Vagina (tissue), 2 donors: Measurements from ENCODE around the gene DGCR8. TPM values are rescaled to one million over a fixed set of nuclear protein-coding genes. Genes with fewer than 3 reads are reported as not detected.

ENCODE experiments used
- DNase-seq, 2 donors: peaks; one replicate each; pipeline ENCODE4 v3.0.0-alpha.2; 2017; ENCODE audit errors: extremely low spot score in 2 of 2
- H3K27ac ChIP-seq: fragments of 200-600 bp; sonication (generic); one replicate; pipeline ENCODE4 v1.5.1; 2019
- H3K27me3 ChIP-seq: fragments of 200-600 bp; sonication (generic); one replicate; pipeline ENCODE4 v1.5.1; 2019
- H3K36me3 ChIP-seq, 2 donors: fragments of 200-600 bp; sonication (generic); one replicate each; pipeline ENCODE4 v1.5.1; 2017 to 2019
- H3K4me1 ChIP-seq: fragments of 200-600 bp; sonication (generic); one replicate; pipeline ENCODE4 v1.5.1; 2019
- H3K4me3 ChIP-seq, 2 donors: fragments of 200-600 bp; sonication (generic); 1 replicate in 1 of 2; 2 replicates in 1 of 2; pipeline ENCODE4 v1.5.1; 2016 to 2019
- H3K9me3 ChIP-seq: fragments of 200-600 bp; sonication (generic); one replicate; pipeline ENCODE4 v1.5.1; 2019
- POLR2A ChIP-seq, 2 donors: fragments of 450-650 bp; IDR thresholded peaks; one replicate each; pipeline ENCODE4 v1.6.1; 2017; ENCODE audit warnings: antibody characterized with exemption in 2 of 2, mild to moderate bottlenecking in 2 of 2, moderate library complexity in 2 of 2
- POLR2AphosphoS5 ChIP-seq, 2 donors: sonication (generic); formaldehyde crosslinking; IDR thresholded peaks; one replicate each; pipeline ENCODE4 v1.9.0; 2017; ENCODE audit warnings: antibody characterized with exemption in 2 of 2, mild to moderate bottlenecking in 2 of 2, low read depth in 1 of 2; ENCODE audit not compliant: insufficient read depth in 1 of 2
- intact Hi-C: fragments of 100-400 bp; cut with DNase I; formaldehyde crosslinking; loops from one replicate; pipeline ENCODE4 v1.15.1; 2023
- total RNA-seq: library from RNA; depleted of rRNA; stranded (reverse); fragments of >200 nt; gene quantifications from one replicate; pipeline ENCODE4 v1.2.3, GENCODE V29; 2016
- TF ChIP-seq, protein P1 (sequence below), 3 experiments: fragments of 450-650 bp in 2 of 3; fragments of 200-600 bp in 1 of 3; sonication (generic) in 1 of 3; IDR thresholded peaks; one replicate each; pipeline ENCODE4 v1.5.1; 2017 to 2019; ENCODE audit warnings: antibody characterized with exemption in 3 of 3, mild to moderate bottlenecking in 2 of 3, moderate library complexity in 2 of 3

The DGCR8 gene
- total RNA-seq, 1 donor from 2014 or later = 27.3 TPM

DNA sequence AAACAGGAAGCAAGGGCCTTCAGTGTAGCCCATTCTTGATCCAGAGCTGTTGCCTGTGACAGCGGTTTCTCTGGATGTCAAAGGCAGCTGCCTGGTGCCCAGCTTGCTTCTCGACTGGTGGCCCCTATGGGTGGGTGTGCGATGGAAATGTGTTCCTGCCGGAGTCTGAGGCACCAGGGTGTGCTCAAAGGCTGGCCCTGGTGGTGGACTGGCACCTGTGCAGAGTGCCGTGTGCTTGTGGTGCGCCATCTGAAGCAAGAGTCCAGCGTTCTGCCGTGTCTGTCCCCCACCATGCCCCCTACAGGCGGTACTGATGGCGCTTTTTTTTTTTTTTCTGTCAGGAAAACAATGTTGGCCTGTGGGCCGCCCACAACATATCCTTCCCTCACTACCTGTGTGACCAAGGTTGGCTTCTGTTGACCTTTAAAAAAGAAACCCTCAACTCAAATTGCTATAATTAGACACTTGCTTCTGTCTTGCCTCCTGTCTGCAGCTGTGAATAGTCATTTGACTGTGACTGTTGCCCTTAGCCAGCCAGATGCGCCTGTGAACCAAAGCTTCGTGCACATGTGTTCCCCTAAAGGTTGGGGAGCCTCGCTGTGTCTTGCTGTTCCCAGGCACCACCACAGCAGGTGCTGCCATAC lies 31.1 kb downstream of the DGCR8 start:
- peaks cover 0 to 80% of the 10 kb centered on the region in 2 donors for H3K36me3 ChIP-seq
- no peaks in the 10 kb centered on the region for H3K27me3 ChIP-seq
- intact Hi-C loops = loop anchor here (10.0 kb wide), 1 partner anchor 1964 kb away; no protein-coding TSS in a partner anchor
- TF ChIP-seq POLR2AphosphoS5 (IDR thresholded peaks at IDR 0.05; ENCODE audit: insufficient read depth in 1 of 2, low read depth in 1 of 2) = no peak
- TF ChIP-seq POLR2A (IDR thresholded peaks at IDR 0.05) = no peak
- TF ChIP-seq, protein P1, sequence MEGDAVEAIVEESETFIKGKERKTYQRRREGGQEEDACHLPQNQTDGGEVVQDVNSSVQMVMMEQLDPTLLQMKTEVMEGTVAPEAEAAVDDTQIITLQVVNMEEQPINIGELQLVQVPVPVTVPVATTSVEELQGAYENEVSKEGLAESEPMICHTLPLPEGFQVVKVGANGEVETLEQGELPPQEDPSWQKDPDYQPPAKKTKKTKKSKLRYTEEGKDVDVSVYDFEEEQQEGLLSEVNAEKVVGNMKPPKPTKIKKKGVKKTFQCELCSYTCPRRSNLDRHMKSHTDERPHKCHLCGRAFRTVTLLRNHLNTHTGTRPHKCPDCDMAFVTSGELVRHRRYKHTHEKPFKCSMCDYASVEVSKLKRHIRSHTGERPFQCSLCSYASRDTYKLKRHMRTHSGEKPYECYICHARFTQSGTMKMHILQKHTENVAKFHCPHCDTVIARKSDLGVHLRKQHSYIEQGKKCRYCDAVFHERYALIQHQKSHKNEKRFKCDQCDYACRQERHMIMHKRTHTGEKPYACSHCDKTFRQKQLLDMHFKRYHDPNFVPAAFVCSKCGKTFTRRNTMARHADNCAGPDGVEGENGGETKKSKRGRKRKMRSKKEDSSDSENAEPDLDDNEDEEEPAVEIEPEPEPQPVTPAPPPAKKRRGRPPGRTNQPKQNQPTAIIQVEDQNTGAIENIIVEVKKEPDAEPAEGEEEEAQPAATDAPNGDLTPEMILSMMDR (IDR thresholded peaks at IDR 0.05) = no peak
- H3K4me1 ChIP-seq = peaks cover 9% of the 10 kb centered on the region
- no peaks in the 10 kb centered on the region for H3K9me3 ChIP-seq
- H3K4me3 ChIP-seq = no peak overlapping the region
- no peak overlapping the region for H3K27ac ChIP-seq
- DNase-seq = no peak

DNA sequence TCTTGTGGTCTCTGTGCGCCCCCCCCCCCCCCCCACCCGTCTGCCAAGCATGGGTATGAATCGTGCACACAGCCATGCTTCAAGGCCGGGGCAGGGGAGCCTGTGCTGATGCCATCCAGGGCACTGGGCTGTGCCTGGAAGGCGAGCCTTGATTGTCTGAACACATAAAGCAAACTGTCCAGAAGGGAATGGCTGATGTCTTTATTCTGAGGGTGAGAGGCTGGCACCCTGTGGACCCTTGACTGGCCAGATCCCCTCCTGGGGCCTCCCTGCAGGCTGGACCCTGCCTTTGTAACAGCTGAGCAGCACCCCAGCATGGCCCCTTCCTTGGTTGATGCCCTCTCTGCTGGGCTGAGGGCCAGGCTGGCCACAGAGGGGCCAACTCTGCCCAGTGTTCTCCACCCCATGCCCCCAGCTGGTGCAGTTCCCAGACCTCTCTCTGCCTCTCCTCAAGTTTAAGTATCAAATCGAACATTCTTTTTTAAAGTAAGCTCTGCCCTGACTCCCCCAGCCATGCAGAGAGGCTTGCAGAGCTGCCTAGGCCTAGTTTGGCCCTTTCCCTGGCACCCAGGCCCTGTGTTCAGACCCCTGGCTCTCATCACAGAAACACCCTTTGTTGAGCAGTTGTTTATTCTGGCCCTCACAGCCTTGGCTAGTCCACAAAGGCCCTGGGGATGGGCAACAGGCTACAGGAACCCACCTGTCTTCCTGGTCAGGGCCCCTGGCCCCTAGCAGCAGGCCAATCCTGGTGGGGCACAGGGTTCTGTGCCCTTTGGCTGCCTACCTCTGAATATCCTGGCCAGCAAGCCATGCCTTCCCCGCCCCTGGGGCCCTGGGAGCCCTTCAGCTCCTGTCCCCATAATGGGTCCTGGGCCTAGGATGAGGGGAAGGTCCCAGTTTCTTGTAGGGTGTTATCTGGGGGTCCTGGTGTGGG lies 31.9 kb downstream of the DGCR8 start:
- intact Hi-C loops = loop anchor here (10.0 kb wide), 1 partner anchor 1963 kb away; no protein-coding TSS in a partner anchor
- TF ChIP-seq POLR2A (IDR thresholded peaks at IDR 0.05) = no peak
- no peak for TF ChIP-seq POLR2AphosphoS5 (IDR thresholded peaks at IDR 0.05; ENCODE audit: insufficient read depth in 1 of 2, low read depth in 1 of 2)
- TF ChIP-seq, protein P1 (IDR thresholded peaks at IDR 0.05) = no peak
- no peak for DNase-seq
- H3K9me3 ChIP-seq = no peaks in the 10 kb centered on the region
- H3K27ac ChIP-seq = no peak overlapping the region
- H3K36me3 ChIP-seq = peaks cover 0 to 73% of the 10 kb centered on the region in 2 donors
- no peak overlapping the region for H3K4me3 ChIP-seq
- H3K4me1 ChIP-seq = peaks cover 15% of the 10 kb centered on the region
- no peaks in the 10 kb centered on the region for H3K27me3 ChIP-seq

DNA sequence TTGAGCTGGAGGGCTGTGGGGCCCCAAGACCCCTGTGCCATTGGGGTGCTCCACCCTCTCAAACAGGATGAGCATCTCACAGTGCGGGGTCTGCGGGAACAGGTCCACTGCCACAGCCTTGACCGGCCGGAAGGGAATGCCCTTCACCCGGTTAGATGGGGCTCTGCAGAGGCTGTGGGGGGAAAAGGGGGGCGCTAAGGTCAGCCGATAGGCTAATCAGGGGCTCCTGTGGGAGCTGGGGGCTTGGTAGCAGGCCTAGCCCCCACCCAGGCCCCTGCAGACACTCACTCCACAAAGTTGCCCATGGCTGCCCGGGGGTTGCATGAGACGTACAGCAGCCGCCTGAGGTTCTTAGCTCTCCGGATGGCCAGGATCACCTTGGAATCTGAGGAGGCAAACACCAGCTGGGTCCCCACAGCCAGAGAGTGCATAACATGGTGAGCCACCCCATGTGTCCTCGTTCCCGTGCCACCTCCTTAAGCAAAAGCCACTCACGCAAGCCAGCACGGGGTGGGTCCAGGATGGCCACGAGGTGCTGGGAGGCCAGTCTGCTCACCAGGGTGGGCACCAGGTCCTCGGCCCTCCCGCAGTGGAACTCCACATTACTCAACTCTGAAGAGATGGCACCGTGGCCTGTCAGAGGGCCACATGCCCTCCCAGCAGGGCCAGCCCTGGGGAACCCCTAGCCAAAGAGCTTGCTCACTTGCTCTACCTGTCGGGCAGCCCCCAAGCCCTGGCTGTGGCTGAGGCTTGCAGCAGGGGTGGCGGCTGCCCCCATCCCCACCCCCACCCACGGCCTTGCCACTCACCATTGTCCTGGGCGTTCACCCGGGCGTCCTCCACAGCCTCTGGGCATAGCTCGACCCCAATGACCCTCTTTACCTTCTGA lies 32.8 kb downstream of the DGCR8 start:
- intact Hi-C loops = loop anchor here (10.0 kb wide), 1 partner anchor 1962 kb away; no protein-coding TSS in a partner anchor
- H3K4me1 ChIP-seq = peaks cover 17% of the 10 kb centered on the region
- DNase-seq = no peak
- H3K4me3 ChIP-seq = no peak overlapping the region
- no peak for TF ChIP-seq POLR2A (IDR thresholded peaks at IDR 0.05)
- no peak for TF ChIP-seq POLR2AphosphoS5 (IDR thresholded peaks at IDR 0.05; ENCODE audit: insufficient read depth in 1 of 2, low read depth in 1 of 2)
- TF ChIP-seq, protein P1 (IDR thresholded peaks at IDR 0.05) = no peak
- peaks cover 0 to 63% of the 10 kb centered on the region in 2 donors for H3K36me3 ChIP-seq
- no peak overlapping the region for H3K27ac ChIP-seq
- no peaks in the 10 kb centered on the region for H3K9me3 ChIP-seq
- H3K27me3 ChIP-seq = no peaks in the 10 kb centered on the region

DNA sequence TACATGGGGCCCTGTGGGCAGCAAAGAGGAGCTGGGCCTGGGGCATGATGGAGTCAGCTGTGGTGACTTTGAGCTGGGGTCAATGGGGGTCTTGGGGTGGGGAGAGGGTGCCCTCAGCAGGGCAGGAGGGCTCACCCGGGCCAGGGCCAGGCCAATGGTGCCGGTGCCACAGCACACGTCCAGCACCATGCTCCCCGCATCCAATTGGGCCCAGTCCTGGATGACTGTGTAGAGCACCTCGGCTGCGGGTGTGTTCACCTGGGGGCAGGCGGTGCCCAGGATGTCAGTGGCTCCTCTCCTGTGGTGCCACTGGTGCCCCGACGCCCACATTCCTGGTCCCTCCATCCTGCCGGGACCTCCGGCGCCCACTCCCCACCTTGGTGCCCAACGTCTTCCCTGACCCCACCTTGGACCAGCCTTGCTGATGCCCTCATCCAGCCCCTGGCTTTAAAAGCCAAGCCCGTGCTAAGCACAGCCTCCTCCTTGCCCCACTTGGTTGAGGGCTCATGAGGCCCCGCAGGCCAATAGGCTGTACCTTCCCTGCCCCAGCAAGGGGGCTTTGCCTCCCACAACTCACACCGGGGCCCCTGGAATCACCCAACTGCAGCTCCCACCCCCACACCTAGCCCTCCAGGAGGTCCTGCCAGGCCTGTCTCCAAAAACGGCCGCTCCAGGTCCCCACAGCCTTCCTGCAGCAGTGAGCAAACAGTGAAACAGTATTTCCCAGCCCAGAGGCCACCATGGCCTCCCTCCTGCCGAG lies 33.7 kb downstream of the DGCR8 start:
- intact Hi-C loops = loop anchor here (10.0 kb wide), 1 partner anchor 1961 kb away; no protein-coding TSS in a partner anchor
- Histone ChIP-seq H3K27me3 (no peaks in the 10 kb centered on the region), H3K4me3 (no peak overlapping the region), H3K36me3 (peaks cover 0 to 55% of the 10 kb centered on the region in 2 donors), H3K9me3 (no peaks in the 10 kb centered on the region), H3K4me1 (peaks cover 26% of the 10 kb centered on the region), H3K27ac (no peak overlapping the region)
- TF ChIP-seq POLR2AphosphoS5 (IDR thresholded peaks at IDR 0.05; ENCODE audit: insufficient read depth in 1 of 2, low read depth in 1 of 2) (no peak), POLR2A (IDR thresholded peaks at IDR 0.05) (no peak)
- TF ChIP-seq, protein P1 (IDR thresholded peaks at IDR 0.05) = no peak
- no peak for DNase-seq
